MM.1S (cell line): ENCODE results near the gene TP53BP2.

Source experiments
- EZH2 ChIP-seq: fragments of 300-600 bp; sonication (generic); optimal IDR thresholded peaks from 2 replicates; pipeline ENCODE3; 2017; ENCODE audit warnings: low read depth, mild to moderate bottlenecking, antibody characterized with exemption, low read length, mixed read lengths
- EZH2phosphoT487 ChIP-seq: fragments of 300-600 bp; sonication (generic); IDR thresholded peaks from 2 replicates; pipeline ENCODE4 v1.6.1; 2018; ENCODE audit warnings: antibody characterized with exemption, low read length
- TF ChIP-seq, protein P1 (sequence below): fragments of 300-600 bp; sonication (generic); IDR thresholded peaks from 2 replicates; pipeline ENCODE4 v1.5.1; 2016; ENCODE audit warnings: antibody characterized with exemption, low read length, mixed read lengths

GRCh38 chr1:223780949-223781348, 64.8 kb downstream of the TP53BP2 start:
- TF ChIP-seq, protein P1, sequence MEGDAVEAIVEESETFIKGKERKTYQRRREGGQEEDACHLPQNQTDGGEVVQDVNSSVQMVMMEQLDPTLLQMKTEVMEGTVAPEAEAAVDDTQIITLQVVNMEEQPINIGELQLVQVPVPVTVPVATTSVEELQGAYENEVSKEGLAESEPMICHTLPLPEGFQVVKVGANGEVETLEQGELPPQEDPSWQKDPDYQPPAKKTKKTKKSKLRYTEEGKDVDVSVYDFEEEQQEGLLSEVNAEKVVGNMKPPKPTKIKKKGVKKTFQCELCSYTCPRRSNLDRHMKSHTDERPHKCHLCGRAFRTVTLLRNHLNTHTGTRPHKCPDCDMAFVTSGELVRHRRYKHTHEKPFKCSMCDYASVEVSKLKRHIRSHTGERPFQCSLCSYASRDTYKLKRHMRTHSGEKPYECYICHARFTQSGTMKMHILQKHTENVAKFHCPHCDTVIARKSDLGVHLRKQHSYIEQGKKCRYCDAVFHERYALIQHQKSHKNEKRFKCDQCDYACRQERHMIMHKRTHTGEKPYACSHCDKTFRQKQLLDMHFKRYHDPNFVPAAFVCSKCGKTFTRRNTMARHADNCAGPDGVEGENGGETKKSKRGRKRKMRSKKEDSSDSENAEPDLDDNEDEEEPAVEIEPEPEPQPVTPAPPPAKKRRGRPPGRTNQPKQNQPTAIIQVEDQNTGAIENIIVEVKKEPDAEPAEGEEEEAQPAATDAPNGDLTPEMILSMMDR = no peak
- TF ChIP-seq EZH2 (no peak), EZH2phosphoT487 (no peak)
